Peyer's patch (tissue), 4 donors: Measurements from ENCODE around the gene ADAM23.

ENCODE experiments used
- CTCF ChIP-seq, 6 experiments: fragments of 450-650 bp in 4 of 6; fragments of 200-600 bp in 2 of 6; sonication (generic) in 1 of 6; IDR thresholded peaks; one replicate each; pipeline ENCODE4 v1.5.1; 2017 to 2019; ENCODE audit warnings: antibody characterized with exemption in 6 of 6, mild to moderate bottlenecking in 3 of 6, moderate library complexity in 1 of 6
- POLR2A ChIP-seq, 2 donors: fragments of 450-650 bp; IDR thresholded peaks; one replicate each; pipeline ENCODE4 v1.5.1; 2017; ENCODE audit warnings: antibody characterized with exemption in 2 of 2, mild to moderate bottlenecking in 2 of 2, moderate library complexity in 2 of 2

- TF ChIP-seq CTCF (IDR thresholded peaks at IDR 0.05) (no peak), POLR2A (IDR thresholded peaks at IDR 0.05) (no peak)
These were observed 9.6 kb upstream of the ADAM23 start for GRCh38 chr2:206433686-206434085.
